ENCODE measurements around the gene HOXB1.

DNA sequence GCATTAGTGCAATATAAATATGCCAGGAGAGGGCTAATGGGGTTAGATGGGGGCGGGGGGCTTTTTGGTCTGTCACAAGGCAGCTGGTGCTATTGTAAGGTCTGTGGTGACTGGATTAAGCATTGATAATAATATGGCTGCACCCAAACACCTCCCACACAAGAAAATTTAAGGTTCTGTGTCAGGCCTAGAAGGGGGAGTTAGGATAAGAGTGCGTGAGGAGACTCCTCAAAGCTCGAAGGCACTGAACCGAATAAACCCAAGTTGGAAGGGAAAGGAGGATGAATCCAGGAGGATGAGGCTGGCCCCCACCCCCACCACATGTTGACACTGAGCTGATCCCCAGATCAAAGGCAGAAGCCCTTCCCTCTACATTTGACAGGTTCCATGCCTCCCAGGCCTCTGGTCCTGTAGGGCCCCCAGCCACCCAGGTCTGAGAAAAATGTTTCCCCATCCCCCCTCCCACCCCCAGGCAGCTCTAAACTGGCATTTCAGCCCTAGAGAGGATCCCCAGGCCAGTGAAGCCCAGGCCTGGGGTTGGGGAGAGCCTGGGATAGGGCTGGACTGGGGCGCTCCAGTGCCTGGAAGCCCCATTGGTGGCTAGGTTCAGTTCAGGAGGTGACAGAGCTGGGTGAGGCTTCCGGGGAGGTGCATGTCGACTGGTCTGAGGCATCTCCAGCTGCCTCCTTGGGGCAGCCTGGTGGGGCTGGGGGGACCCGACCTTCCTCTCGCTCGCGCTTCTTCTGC is 1.7 kb downstream of the HOXB1 start:
- TF ChIP-seq, protein P1, sequence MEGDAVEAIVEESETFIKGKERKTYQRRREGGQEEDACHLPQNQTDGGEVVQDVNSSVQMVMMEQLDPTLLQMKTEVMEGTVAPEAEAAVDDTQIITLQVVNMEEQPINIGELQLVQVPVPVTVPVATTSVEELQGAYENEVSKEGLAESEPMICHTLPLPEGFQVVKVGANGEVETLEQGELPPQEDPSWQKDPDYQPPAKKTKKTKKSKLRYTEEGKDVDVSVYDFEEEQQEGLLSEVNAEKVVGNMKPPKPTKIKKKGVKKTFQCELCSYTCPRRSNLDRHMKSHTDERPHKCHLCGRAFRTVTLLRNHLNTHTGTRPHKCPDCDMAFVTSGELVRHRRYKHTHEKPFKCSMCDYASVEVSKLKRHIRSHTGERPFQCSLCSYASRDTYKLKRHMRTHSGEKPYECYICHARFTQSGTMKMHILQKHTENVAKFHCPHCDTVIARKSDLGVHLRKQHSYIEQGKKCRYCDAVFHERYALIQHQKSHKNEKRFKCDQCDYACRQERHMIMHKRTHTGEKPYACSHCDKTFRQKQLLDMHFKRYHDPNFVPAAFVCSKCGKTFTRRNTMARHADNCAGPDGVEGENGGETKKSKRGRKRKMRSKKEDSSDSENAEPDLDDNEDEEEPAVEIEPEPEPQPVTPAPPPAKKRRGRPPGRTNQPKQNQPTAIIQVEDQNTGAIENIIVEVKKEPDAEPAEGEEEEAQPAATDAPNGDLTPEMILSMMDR (IDR thresholded peaks at IDR 0.05), result no peak
- no peak for TF ChIP-seq POLR2A (IDR thresholded peaks at IDR 0.05)
